ENCODE data around the gene PARD3B. TPM values are rescaled to one million over a fixed set of nuclear protein-coding genes. Genes with fewer than 3 reads are reported as not detected.

PARD3B gene
- total and polyA plus RNA-seq, 2 of the 8 experiments (the other 6 are each of a cell fraction or from before 2014, with no cell fraction given), result 1.2 to 5.7 TPM

- Histone ChIP-seq H3K27me3 (replicated peaks in 1 of 4; ENCODE audit: control insufficient read depth in 3 of 4, extremely low read depth in 1 of 4, insufficient read depth in 3 of 4, low read length in 3 of 4) (no peaks in the 10 kb centered on the region), H3K18ac (ENCODE audit: extremely low read depth, low read length) (no peak overlapping the region), H2BK12ac (ENCODE audit: low read depth, low read length) (no peak overlapping the region), H3K27ac (ENCODE audit: low read depth, low read length) (no peak overlapping the region), H2BK120ac (replicated peaks; ENCODE audit: low read depth, low read length) (no peak overlapping the region), H2BK5ac (ENCODE audit: low read depth, low read length) (no peak overlapping the region), H3K4me3 (ENCODE audit: extremely low read depth in 1 of 4, insufficient read depth in 2 of 4, low read depth in 3 of 4, low read length in 4 of 4) (no peak overlapping the region), H2AFZ (ENCODE audit: low read length) (no peak overlapping the region), H3K36me3 (ENCODE audit: control insufficient read depth in 2 of 4, insufficient read depth in 4 of 4, low read length in 3 of 4) (no peaks in the 10 kb centered on the region), H2BK20ac (ENCODE audit: low read length) (no peak overlapping the region), H4K20me1 (replicated peaks in 1 of 2; ENCODE audit: control insufficient read depth in 1 of 2, insufficient read depth in 2 of 2, low read length in 2 of 2) (no peaks in the 10 kb centered on the region), H2BK15ac (ENCODE audit: low read length) (no peak overlapping the region), H4K8ac (ENCODE audit: extremely low read depth, insufficient read depth, low read length) (no peak overlapping the region), H3K23ac (ENCODE audit: insufficient read length) (no peak overlapping the region), H3K14ac (ENCODE audit: insufficient read length) (no peak overlapping the region), H3K4ac (replicated peaks; ENCODE audit: insufficient read length, low read depth, low read length) (no peak overlapping the region), H3K23me2 (ENCODE audit: low read depth, low read length) (no peaks in the 10 kb centered on the region), H2AK5ac (ENCODE audit: low read depth, low read length) (no peak overlapping the region), H3K9ac (replicated peaks in 1 of 4; ENCODE audit: extremely low read depth in 1 of 4, low read depth in 3 of 4, low read length in 3 of 4) (no peak overlapping the region), H4K91ac (replicated peaks; ENCODE audit: insufficient read length, low read length) (no peak overlapping the region), H3K56ac (replicated peaks; ENCODE audit: insufficient read length, low read depth, low read length) (no peak overlapping the region), H3K4me2 (ENCODE audit: insufficient read depth in 1 of 2, low read depth in 2 of 2, low read length in 2 of 2) (no peak overlapping the region), H4K5ac (ENCODE audit: insufficient read length, low read depth, low read length) (no peak overlapping the region), H3K79me2 (ENCODE audit: control insufficient read depth in 1 of 2, insufficient read depth in 2 of 2, low read length in 2 of 2) (no peaks in the 10 kb centered on the region), H3K79me1 (ENCODE audit: low read depth, low read length) (no peaks in the 10 kb centered on the region), H3K4me1 (replicated peaks in 1 of 4; ENCODE audit: control insufficient read depth in 3 of 4, insufficient read depth in 4 of 4, low read length in 3 of 4) (peaks cover 0 to 2% (median 0%) of the 10 kb centered on the region in 4 experiments; a peak in 1 of 7 replicates), H3K9me3 (ENCODE audit: insufficient read depth in 2 of 2, low read depth in 1 of 2, low read length in 1 of 2) (no peaks in the 10 kb centered on the region; a peak in 1 of 4 replicates)
- CTCF ChIA-PET (ENCODE audit: partially characterized antibody), result interaction anchor here (0.9 to 1.3 kb wide), 2 partner anchors 11 to 376 kb away, joined by 3 to 4 read pairs; no protein-coding TSS in a partner anchor
- DNase-seq (ENCODE audit: low read depth in 1 of 2, low spot score in 2 of 2), result no peak
- FAIRE-seq, result no peak
- WGBS, 2 experiments (ENCODE audit: extremely low coverage in 1 of 2, insufficient coverage in 1 of 2, insufficient read length in 1 of 2, insufficient replicate concordance in 2 of 2, low coverage in 1 of 2, low lambda C conversion rate in 2 of 2, missing lambda C conversion rate in 1 of 2), result 91% methylated on average over 4 of the region's 4 CpGs; no CpG with 5 or more reads in 1 of the 2 experiments
- TF ChIP-seq CTBP2 (IDR thresholded peaks at IDR 0.05; ENCODE audit: borderline replicate concordance, insufficient read depth, insufficient read length, low read length) (no peak), CREB1 (IDR thresholded peaks at IDR 0.05) (no peak)
- TF ChIP-seq, protein P1, sequence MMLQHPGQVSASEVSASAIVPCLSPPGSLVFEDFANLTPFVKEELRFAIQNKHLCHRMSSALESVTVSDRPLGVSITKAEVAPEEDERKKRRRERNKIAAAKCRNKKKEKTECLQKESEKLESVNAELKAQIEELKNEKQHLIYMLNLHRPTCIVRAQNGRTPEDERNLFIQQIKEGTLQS (IDR thresholded peaks at IDR 0.05; ENCODE audit: insufficient read depth, low read depth, low read length), result no peak
- POLR2A ChIA-PET (ENCODE audit: partially characterized antibody), result no interaction called here
Observed at GRCh38 chr2:205171261-205171940, 626.1 kb downstream of the PARD3B start.

Measured in H1 (cell line).